ENCODE data around the gene GOLPH3L. TPM values are rescaled to one million over a fixed set of nuclear protein-coding genes. Genes with fewer than 3 reads are reported as not detected.
"Not testable (repeated sequence)": the region's sequence is repeated elsewhere in the genome, so short reads cannot be mapped to it uniquely, and the experiment has no call there.

GOLPH3L gene
- total RNA-seq, 4 donors from 2014 or later = 23.1 to 41.3 (median 35.3) TPM

- Histone ChIP-seq H3K27me3 (no peaks in the 10 kb centered on the region), H3K9me3 (no peaks in the 10 kb centered on the region), H3K4me1 (peaks cover 0 to 20% (median 7%) of the 10 kb centered on the region in 4 donors), H3K4me3 (peak within 1 kb of the TSS; percentile 69 to 92 (median 72)), H3K36me3 (peaks cover 0 to 31% (median 2%) of the 10 kb centered on the region in 3 donors), H3K27ac (peak within 1 kb of the TSS; percentile 95 to 99 (median 97))
- peak in 1 of 6 experiments; percentile 17 for TF ChIP-seq CTCF (IDR thresholded peaks at IDR 0.05)
- peak; percentile 85 to 93 for TF ChIP-seq POLR2A (IDR thresholded peaks at IDR 0.05)
- peak; percentile 97 to 99 (median 97) for DNase-seq
Observed at GRCh38 chr1:150629115-150629928, 67.6 kb downstream of the GOLPH3L start, which contains the start of gene ENSA. Gene ENSA, minus strand, starts transcription at chr1:150629612. Its CDS starts 142 bp downstream, at chr1:150629470.

- Histone ChIP-seq H3K9me3 (no peaks in the 10 kb centered on the region), H3K4me1 (peaks cover 0 to 20% (median 7%) of the 10 kb centered on the region in 4 donors), H3K4me3 (peak overlapping the region; percentile 69 to 92 (median 72)), H3K27ac (peak overlapping the region; percentile 95 to 99 (median 97)), H3K27me3 (no peaks in the 10 kb centered on the region), H3K36me3 (peaks cover 0 to 37% (median 2%) of the 10 kb centered on the region in 3 donors)
- no peak for DNase-seq
- TF ChIP-seq POLR2A (IDR thresholded peaks at IDR 0.05) (no peak), CTCF (IDR thresholded peaks at IDR 0.05) (no peak)
Observed at GRCh38 chr1:150628766-150629114, 68.2 kb downstream of the GOLPH3L start.

- peaks cover 0 to 20% (median 7%) of the 10 kb centered on the region in 4 donors for H3K4me1 ChIP-seq
- H3K9me3 ChIP-seq = no peaks in the 10 kb centered on the region
- peak overlapping the region in 1 of 4 donors; percentile 98 for H3K27ac ChIP-seq
- DNase-seq = no peak
- no peak for TF ChIP-seq CTCF (IDR thresholded peaks at IDR 0.05)
- TF ChIP-seq POLR2A (IDR thresholded peaks at IDR 0.05) = no peak
- peaks cover 0 to 45% (median 2%) of the 10 kb centered on the region in 3 donors for H3K36me3 ChIP-seq
- no peaks in the 10 kb centered on the region for H3K27me3 ChIP-seq
- peak overlapping the region in 2 of 4 donors; percentile 72 to 92 for H3K4me3 ChIP-seq
Observed at GRCh38 chr1:150627826-150628410, 69.0 kb downstream of the GOLPH3L start.

GRCh38 chr1:150626150-150626549 is 70.8 kb downstream of the GOLPH3L start:
- H3K4me3 ChIP-seq = no peak overlapping the region
- TF ChIP-seq POLR2A (IDR thresholded peaks at IDR 0.05) (no peak), CTCF (IDR thresholded peaks at IDR 0.05) (no peak)
- no peaks in the 10 kb centered on the region for H3K27me3 ChIP-seq
- H3K27ac ChIP-seq = no peak overlapping the region
- peaks cover 0 to 54% (median 2%) of the 10 kb centered on the region in 3 donors for H3K36me3 ChIP-seq
- peaks cover 2 to 35% (median 8%) of the 10 kb centered on the region in 4 donors for H3K4me1 ChIP-seq
- H3K9me3 ChIP-seq = no peaks in the 10 kb centered on the region
- DNase-seq = no peak

- Histone ChIP-seq H3K36me3 (peaks cover 0 to 61% (median 2%) of the 10 kb centered on the region in 3 donors), H3K4me1 (peaks cover 2 to 44% (median 12%) of the 10 kb centered on the region in 4 donors)
- DNase-seq, H3K27me3 ChIP-seq, H3K4me3 ChIP-seq, H3K27ac ChIP-seq, H3K9me3 ChIP-seq: not testable (repeated sequence)
Observed at GRCh38 chr1:150624546-150624945, 72.4 kb downstream of the GOLPH3L start.

- Histone ChIP-seq H3K36me3 (peaks cover 0 to 64% (median 2%) of the 10 kb centered on the region in 3 donors), H3K4me1 (peaks cover 2 to 48% (median 13%) of the 10 kb centered on the region in 4 donors)
- not testable (repeated sequence) for H3K27me3 ChIP-seq, H3K4me3 ChIP-seq, DNase-seq, H3K9me3 ChIP-seq, H3K27ac ChIP-seq
Observed at GRCh38 chr1:150624134-150624533, 72.8 kb downstream of the GOLPH3L start.
